H1 (cell line): ENCODE data around the gene GRAMD4.

Experiments
- EP300 ChIP-seq, 2 experiments: IDR thresholded peaks; 1 replicate in 1 of 2; 2 replicates in 1 of 2; pipeline ENCODE4 v1.6.1; 2011 to 2012; ENCODE audit warnings: low read depth in 2 of 2, low read length in 2 of 2, mild to moderate bottlenecking in 2 of 2, borderline replicate concordance in 1 of 2, inconsistent platforms in 1 of 2, moderate library complexity in 1 of 2
- SIN3A ChIP-seq, 2 experiments: IDR thresholded peaks in 1 of 2; conservative IDR thresholded peaks in 1 of 2; 2 replicates each; pipeline ENCODE4 v1.6.1; 2011 to 2012; ENCODE audit warnings: low read length in 2 of 2, improper control_type of control experiment in 1 of 2, low read depth in 1 of 2, mild to moderate bottlenecking in 1 of 2
- ZNF274 ChIP-seq: IDR thresholded peaks from 2 replicates; pipeline ENCODE4 v1.7.0; 2012; ENCODE audit warnings: low read length, borderline replicate concordance; ENCODE audit errors: extremely low read depth
- TF ChIP-seq, protein P1 (sequence below): IDR thresholded peaks from 2 replicates; pipeline ENCODE4 v1.6.1; 2012; ENCODE audit warnings: inconsistent platforms
- TF ChIP-seq, protein P2 (sequence below), 3 experiments: IDR thresholded peaks; 1 replicate in 2 of 3; 2 replicates in 1 of 3; pipeline versions ENCODE4 v1.5.1 to v1.6.1; 2011; ENCODE audit warnings: low read length in 3 of 3, mild to moderate bottlenecking in 3 of 3, inconsistent platforms in 2 of 3, low read depth in 1 of 3, moderate library complexity in 1 of 3; ENCODE audit not compliant: insufficient read depth in 1 of 3; ENCODE audit errors: control extremely low read depth in 1 of 3

DNA sequence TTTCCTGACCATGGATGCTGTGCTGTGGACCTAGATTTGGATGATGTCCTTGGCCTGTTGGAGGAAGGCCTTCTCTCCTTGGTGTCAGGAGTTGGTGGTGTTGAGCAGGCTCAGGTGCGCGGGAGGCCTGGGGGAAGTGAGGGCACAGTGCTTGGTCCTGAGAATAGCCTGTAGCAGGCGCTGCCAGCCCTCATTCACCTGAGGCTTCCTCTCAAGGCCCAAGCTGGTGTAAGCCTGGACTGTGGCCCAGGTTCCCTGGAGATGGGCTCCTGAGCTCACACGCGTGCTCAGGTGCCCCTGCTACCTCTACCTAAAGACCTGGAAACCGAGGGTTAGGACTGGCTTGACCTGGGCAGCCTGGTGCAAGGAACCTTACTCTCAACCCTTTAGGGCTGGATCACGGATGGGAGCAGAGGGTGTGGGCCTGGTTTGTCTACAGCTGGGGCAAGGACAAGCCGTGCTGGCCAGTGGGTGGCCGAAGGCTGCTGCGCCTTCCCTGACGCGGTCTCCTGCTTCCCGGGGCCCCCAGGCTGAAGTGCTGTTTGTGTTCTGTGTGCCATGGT, 7.8 kb upstream of the GRAMD4 start:
- TF ChIP-seq, protein P1, sequence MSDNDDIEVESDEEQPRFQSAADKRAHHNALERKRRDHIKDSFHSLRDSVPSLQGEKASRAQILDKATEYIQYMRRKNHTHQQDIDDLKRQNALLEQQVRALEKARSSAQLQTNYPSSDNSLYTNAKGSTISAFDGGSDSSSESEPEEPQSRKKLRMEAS = no peak
- TF ChIP-seq, protein P2, sequence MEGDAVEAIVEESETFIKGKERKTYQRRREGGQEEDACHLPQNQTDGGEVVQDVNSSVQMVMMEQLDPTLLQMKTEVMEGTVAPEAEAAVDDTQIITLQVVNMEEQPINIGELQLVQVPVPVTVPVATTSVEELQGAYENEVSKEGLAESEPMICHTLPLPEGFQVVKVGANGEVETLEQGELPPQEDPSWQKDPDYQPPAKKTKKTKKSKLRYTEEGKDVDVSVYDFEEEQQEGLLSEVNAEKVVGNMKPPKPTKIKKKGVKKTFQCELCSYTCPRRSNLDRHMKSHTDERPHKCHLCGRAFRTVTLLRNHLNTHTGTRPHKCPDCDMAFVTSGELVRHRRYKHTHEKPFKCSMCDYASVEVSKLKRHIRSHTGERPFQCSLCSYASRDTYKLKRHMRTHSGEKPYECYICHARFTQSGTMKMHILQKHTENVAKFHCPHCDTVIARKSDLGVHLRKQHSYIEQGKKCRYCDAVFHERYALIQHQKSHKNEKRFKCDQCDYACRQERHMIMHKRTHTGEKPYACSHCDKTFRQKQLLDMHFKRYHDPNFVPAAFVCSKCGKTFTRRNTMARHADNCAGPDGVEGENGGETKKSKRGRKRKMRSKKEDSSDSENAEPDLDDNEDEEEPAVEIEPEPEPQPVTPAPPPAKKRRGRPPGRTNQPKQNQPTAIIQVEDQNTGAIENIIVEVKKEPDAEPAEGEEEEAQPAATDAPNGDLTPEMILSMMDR (IDR thresholded peaks at IDR 0.05; ENCODE audit: control extremely low read depth in 1 of 3, insufficient read depth in 1 of 3, low read depth in 1 of 3, low read length in 3 of 3) = peak in 1 of 3 experiments; percentile 29; a peak in 1 of 4 replicates
- no peak for TF ChIP-seq ZNF274
- no peak for TF ChIP-seq SIN3A (conservative IDR thresholded peaks at IDR 0.05 in 1 of 2, IDR thresholded peaks at IDR 0.05 in 1 of 2; ENCODE audit: low read depth in 1 of 2, low read length in 2 of 2)
- no peak for TF ChIP-seq EP300 (IDR thresholded peaks at IDR 0.05; ENCODE audit: borderline replicate concordance in 1 of 2, low read depth in 2 of 2, low read length in 2 of 2)
